Measurements from ENCODE around the gene PLA2G4A. TPM values are rescaled to one million over a fixed set of nuclear protein-coding genes. Genes with fewer than 3 reads are reported as not detected.

Gene PLA2G4A
- total and polyA plus RNA-seq, 2 donors (not counting 3 experiments of a cell fraction or from before 2014, with no cell fraction given): 8.2 to 13.3 TPM

DNA sequence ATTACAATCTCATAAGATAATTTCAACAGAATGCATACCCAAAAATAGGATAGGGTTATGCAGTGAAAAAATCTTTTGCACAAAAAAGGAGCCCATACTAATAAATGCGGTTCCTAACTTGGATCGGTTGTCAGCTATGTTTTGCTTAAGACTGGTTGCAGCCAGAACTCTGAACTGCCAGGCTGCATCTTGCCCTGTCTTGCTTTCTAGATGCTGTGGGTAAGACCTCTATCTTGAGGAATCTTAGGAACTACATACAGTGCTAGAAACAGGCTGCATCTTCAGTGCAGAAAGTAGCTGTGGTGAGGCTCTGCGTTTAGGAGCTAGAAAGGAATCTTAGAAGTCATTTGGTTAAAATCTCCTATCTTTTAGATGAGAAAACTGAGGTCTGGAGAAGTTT lies 45.6 kb upstream of the PLA2G4A start:
- Histone ChIP-seq H3K9me3 (replicated peaks; ENCODE audit: control insufficient read depth, insufficient read depth, low read length) (no peaks in the 10 kb centered on the region), H2AFZ (ENCODE audit: low read depth, low read length) (peak overlapping the region; percentile 1), H3K36me3 (ENCODE audit: control insufficient read depth in 2 of 2, extremely low read depth in 1 of 2, insufficient read depth in 2 of 2, low read length in 2 of 2) (no peaks in the 10 kb centered on the region), H3K27me3 (ENCODE audit: control insufficient read depth in 2 of 2, insufficient read depth in 2 of 2, low read length in 2 of 2) (no peaks in the 10 kb centered on the region), H4K20me1 (replicated peaks; ENCODE audit: control insufficient read depth, extremely low read depth, insufficient read depth, low read length) (no peaks in the 10 kb centered on the region), H3K9me1 (replicated peaks; ENCODE audit: control insufficient read depth, extremely low read depth, insufficient read depth, low read length) (no peaks in the 10 kb centered on the region), H3K79me2 (ENCODE audit: control insufficient read depth, insufficient read depth, low read length) (no peaks in the 10 kb centered on the region), H3K4me3 (replicated peaks in 1 of 3; ENCODE audit: insufficient read depth in 1 of 3, low read depth in 1 of 3, low read length in 3 of 3) (no peak overlapping the region), H3K27ac (ENCODE audit: insufficient read depth, low read depth, low read length) (no peak overlapping the region), H3K4me1 (ENCODE audit: control insufficient read depth, extremely low read depth, insufficient read depth, low read length) (peaks cover 5% of the 10 kb centered on the region), H3K4me2 (ENCODE audit: insufficient read depth, low read length) (no peak overlapping the region), H3K9ac (replicated peaks; ENCODE audit: extremely low read depth, insufficient read depth, low read length) (no peak overlapping the region)
- no peak for FAIRE-seq
- intact Hi-C loops (cut with micrococcal nuclease) (no loop called here), dilution Hi-C loops (cut with MboI; ENCODE audit: extremely low pct_ligation_motif_present, low sequenced_read_pairs) (no loop called here)
- no TSS peak for BruUV-seq (replicated peaks)
- ChIA-PET POLR2A (no interaction called here), CTCF (interaction anchor here (1.2 to 1.9 kb wide), 3 partner anchors 11 to 100 kb away, joined by 3 to 4 read pairs (median 4); no protein-coding TSS in a partner anchor)
- no peak for DNase-seq (ENCODE audit: low read depth, low spot score)
- TF ChIP-seq MAX (IDR thresholded peaks at IDR 0.05; ENCODE audit: insufficient read depth, insufficient read length): no peak
- no peak for TF ChIP-seq GATA2 (IDR thresholded peaks at IDR 0.05; ENCODE audit: insufficient read depth, insufficient read length, low read depth, low read length)
- TF ChIP-seq EZH2 (IDR thresholded peaks at IDR 0.05; ENCODE audit: borderline replicate concordance, low read depth, low read length, severe bottlenecking): no peak
- no peak for TF ChIP-seq POLR2A (IDR thresholded peaks at IDR 0.05; ENCODE audit: low read depth, low read length)

DNA sequence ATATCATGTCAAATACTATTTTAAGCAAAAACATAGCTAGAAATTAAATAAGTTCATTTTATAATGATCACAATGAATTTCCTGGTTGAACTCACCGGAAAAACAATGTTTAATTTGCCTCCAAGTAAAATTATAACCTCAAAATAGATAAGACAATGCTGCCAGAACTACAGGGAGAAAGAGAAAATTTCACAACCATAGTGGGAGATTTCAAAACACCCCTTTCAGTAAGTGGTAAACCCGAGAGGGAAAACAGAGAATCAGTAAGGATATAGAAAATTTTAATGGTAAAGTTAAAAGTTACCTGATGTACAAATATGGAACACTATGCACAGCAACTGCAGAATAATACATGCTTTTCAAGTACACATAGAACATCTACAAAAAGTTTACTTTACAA lies 43.2 kb upstream of the PLA2G4A start:
- H3K27me3 ChIP-seq (ENCODE audit: control insufficient read depth in 2 of 2, insufficient read depth in 2 of 2, low read length in 2 of 2): no peaks in the 10 kb centered on the region
- H3K9me1 ChIP-seq (replicated peaks; ENCODE audit: control insufficient read depth, extremely low read depth, insufficient read depth, low read length): no peaks in the 10 kb centered on the region
- ChIA-PET CTCF (no interaction called here), POLR2A (no interaction called here)
- H3K27ac ChIP-seq (ENCODE audit: insufficient read depth, low read depth, low read length): no peak overlapping the region
- H3K36me3 ChIP-seq (ENCODE audit: control insufficient read depth in 2 of 2, extremely low read depth in 1 of 2, insufficient read depth in 2 of 2, low read length in 2 of 2): no peaks in the 10 kb centered on the region
- FAIRE-seq (no peak), DNase-seq (ENCODE audit: low read depth, low spot score) (no peak)
- no TSS peak for BruUV-seq (replicated peaks)
- no peaks in the 10 kb centered on the region for H3K9me3 ChIP-seq (replicated peaks; ENCODE audit: control insufficient read depth, insufficient read depth, low read length)
- no peak overlapping the region for H3K4me2 ChIP-seq (ENCODE audit: insufficient read depth, low read length)
- H3K4me3 ChIP-seq (replicated peaks in 1 of 3; ENCODE audit: insufficient read depth in 1 of 3, low read depth in 1 of 3, low read length in 3 of 3): no peak overlapping the region
- dilution Hi-C loops (cut with MboI; ENCODE audit: extremely low pct_ligation_motif_present, low sequenced_read_pairs): no loop called here
- intact Hi-C loops (cut with micrococcal nuclease): no loop called here
- H2AFZ ChIP-seq (ENCODE audit: low read depth, low read length): peak overlapping the region; percentile 45
- peaks cover 5% of the 10 kb centered on the region for H3K4me1 ChIP-seq (ENCODE audit: control insufficient read depth, extremely low read depth, insufficient read depth, low read length)
- H3K9ac ChIP-seq (replicated peaks; ENCODE audit: extremely low read depth, insufficient read depth, low read length): no peak overlapping the region
- TF ChIP-seq MAX (IDR thresholded peaks at IDR 0.05; ENCODE audit: insufficient read depth, insufficient read length): no peak
- TF ChIP-seq POLR2A (IDR thresholded peaks at IDR 0.05; ENCODE audit: low read depth, low read length): no peak
- TF ChIP-seq MYC (IDR thresholded peaks at IDR 0.05; ENCODE audit: low read depth, low read length): no peak
- no peak for TF ChIP-seq GATA2 (IDR thresholded peaks at IDR 0.05; ENCODE audit: insufficient read depth, insufficient read length, low read depth, low read length)
- TF ChIP-seq EZH2 (IDR thresholded peaks at IDR 0.05; ENCODE audit: borderline replicate concordance, low read depth, low read length, severe bottlenecking): no peak
- no peak for TF ChIP-seq POLR2AphosphoS5 (IDR thresholded peaks at IDR 0.05; ENCODE audit: insufficient read depth, low read depth, low read length)
- TF ChIP-seq FOS (IDR thresholded peaks at IDR 0.05; ENCODE audit: borderline replicate concordance, insufficient read depth, low read length): no peak
- TF ChIP-seq, protein P1, sequence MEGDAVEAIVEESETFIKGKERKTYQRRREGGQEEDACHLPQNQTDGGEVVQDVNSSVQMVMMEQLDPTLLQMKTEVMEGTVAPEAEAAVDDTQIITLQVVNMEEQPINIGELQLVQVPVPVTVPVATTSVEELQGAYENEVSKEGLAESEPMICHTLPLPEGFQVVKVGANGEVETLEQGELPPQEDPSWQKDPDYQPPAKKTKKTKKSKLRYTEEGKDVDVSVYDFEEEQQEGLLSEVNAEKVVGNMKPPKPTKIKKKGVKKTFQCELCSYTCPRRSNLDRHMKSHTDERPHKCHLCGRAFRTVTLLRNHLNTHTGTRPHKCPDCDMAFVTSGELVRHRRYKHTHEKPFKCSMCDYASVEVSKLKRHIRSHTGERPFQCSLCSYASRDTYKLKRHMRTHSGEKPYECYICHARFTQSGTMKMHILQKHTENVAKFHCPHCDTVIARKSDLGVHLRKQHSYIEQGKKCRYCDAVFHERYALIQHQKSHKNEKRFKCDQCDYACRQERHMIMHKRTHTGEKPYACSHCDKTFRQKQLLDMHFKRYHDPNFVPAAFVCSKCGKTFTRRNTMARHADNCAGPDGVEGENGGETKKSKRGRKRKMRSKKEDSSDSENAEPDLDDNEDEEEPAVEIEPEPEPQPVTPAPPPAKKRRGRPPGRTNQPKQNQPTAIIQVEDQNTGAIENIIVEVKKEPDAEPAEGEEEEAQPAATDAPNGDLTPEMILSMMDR (IDR thresholded peaks at IDR 0.05; ENCODE audit: extremely low read depth in 1 of 2, insufficient read depth in 1 of 2, low read depth in 1 of 2, low read length in 2 of 2): no peak
- no peak for TF ChIP-seq JUN (IDR thresholded peaks at IDR 0.05; ENCODE audit: borderline replicate concordance, insufficient read depth, insufficient read length, low read depth)
- H4K20me1 ChIP-seq (replicated peaks; ENCODE audit: control insufficient read depth, extremely low read depth, insufficient read depth, low read length): no peaks in the 10 kb centered on the region
- H3K79me2 ChIP-seq (ENCODE audit: control insufficient read depth, insufficient read depth, low read length): no peaks in the 10 kb centered on the region
